A549 (cell line): Measurements from ENCODE around the gene HSPB2. TPM values are rescaled to one million over a fixed set of nuclear protein-coding genes. Genes with fewer than 3 reads are reported as not detected.
A peak's percentile ranks its signal among the peaks of the same experiment; 100 is the strongest.

Source experiments
- ATAC-seq, 2 experiments: fragments of 200-7000 bp in 1 of 2; fragments of >200 bp in 1 of 2; cut with Nextera tagmentation in 1 of 2; cut with Tn5 transposase in 1 of 2; 3 replicates each; pipeline versions ENCODE4 v1.8.0 to v1.9.1; 2018 to 2020; ENCODE audit warnings: mild to moderate bottlenecking in 1 of 2, moderate library complexity in 1 of 2
- CTCF ChIA-PET: fragments of 300-600 bp; sonication (Branson Sonifier 250); formaldehyde crosslinking; extraction: SDS; loops from one replicate; lab custom pipeline; 2021; ENCODE audit warnings: antibody characterized with exemption, inconsistent platforms; lab: Yijun Ruan, JAX
- POLR2A ChIA-PET: fragments of 350-600 bp; formaldehyde crosslinking; extraction: SDS; loops from one replicate; lab custom pipeline; 2021; ENCODE audit warnings: antibody characterized with exemption, inconsistent platforms; lab: Yijun Ruan, JAX
- DNase-seq, 2 experiments: peaks; one replicate each; pipeline versions ENCODE4 v3.0.0 to v3.0.0-alpha.2; 2011 to 2016; ENCODE audit warnings: low read depth in 1 of 2, low spot score in 1 of 2
- FAIRE-seq: peaks from 2 replicates; lab custom pipeline; 2011; peaks lifted over from hg19 to GRCh38; lab: Jason Lieb, UNC
- H3K27ac ChIP-seq, 2 experiments: fragments of >200 bp; sonication (Bioruptor Twin); formaldehyde crosslinking; 3 replicates each; pipeline ENCODE4 v1.5.1; 2016 to 2017
- H3K4me1 ChIP-seq: fragments of >200 bp; sonication (Bioruptor Twin); formaldehyde crosslinking; 3 replicates; pipeline ENCODE4 v1.6.1; 2016
- H3K4me2 ChIP-seq: fragments of >200 bp; sonication (Bioruptor Twin); formaldehyde crosslinking; 3 replicates; pipeline ENCODE4 v1.6.1; 2016
- H3K4me3 ChIP-seq: fragments of >200 bp; sonication (Bioruptor Twin); formaldehyde crosslinking; 3 replicates; pipeline ENCODE4 v1.5.1; 2016
- H3K9me3 ChIP-seq: fragments of >200 bp; sonication (Bioruptor Twin); formaldehyde crosslinking; 3 replicates; pipeline ENCODE4 v1.6.1; 2016
- CBX2 ChIP-seq: fragments of 200-600 bp; sonication (generic); IDR thresholded peaks from 2 replicates; pipeline ENCODE4 v1.6.1; 2016; ENCODE audit warnings: low read depth, mild to moderate bottlenecking, borderline replicate concordance
- CBX8 ChIP-seq: fragments of 200-600 bp; sonication (generic); IDR thresholded peaks from 2 replicates; pipeline ENCODE4 v1.6.1; 2016
- CEBPB ChIP-seq, 2 experiments: fragments of >200 bp in 1 of 2; sonication (Bioruptor Twin) in 1 of 2; formaldehyde crosslinking in 1 of 2; IDR thresholded peaks; 2 replicates each; pipeline ENCODE4 v1.6.1; 2012 to 2016
- EHF ChIP-seq: fragments of 250-450 bp; sonication (Bioruptor Pico); IDR thresholded peaks from 2 replicates; pipeline ENCODE4 v1.5.0; 2020; ENCODE audit warnings: mild to moderate bottlenecking
- ESRRA ChIP-seq: fragments of 150-350 bp; IDR thresholded peaks from 2 replicates; pipeline ENCODE4 v1.6.1; 2014; ENCODE audit warnings: mild to moderate bottlenecking, low read length, borderline replicate concordance
- FOSB ChIP-seq: fragments of 250-450 bp; sonication (Bioruptor Pico); IDR thresholded peaks from 2 replicates; pipeline ENCODE4 v1.5.0; 2020; ENCODE audit warnings: mild to moderate bottlenecking, moderate library complexity
- FOSL2 ChIP-seq, 2 experiments: fragments of 450-650 bp in 1 of 2; fragments of >200 bp in 1 of 2; sonication (Bioruptor Twin) in 1 of 2; formaldehyde crosslinking; IDR thresholded peaks; 2 replicates each; pipeline versions ENCODE4 v1.5.0 to v1.6.1; 2016 to 2020; ENCODE audit warnings: mild to moderate bottlenecking in 1 of 2, moderate library complexity in 1 of 2
- FOXS1 ChIP-seq: fragments of 250-450 bp; sonication (Bioruptor Pico); IDR thresholded peaks from 2 replicates; pipeline ENCODE4 v1.5.0; 2020; ENCODE audit warnings: mild to moderate bottlenecking, moderate library complexity
- HOXB13 ChIP-seq: fragments of 250-450 bp; sonication (Bioruptor Pico); IDR thresholded peaks from 2 replicates; pipeline ENCODE4 v1.5.0; 2020; ENCODE audit warnings: low read depth, mild to moderate bottlenecking, moderate library complexity
- HOXB5 ChIP-seq: fragments of 250-450 bp; sonication (Bioruptor Pico); IDR thresholded peaks from 2 replicates; pipeline ENCODE4 v1.5.0; 2020; ENCODE audit warnings: mild to moderate bottlenecking, moderate library complexity
- JUN ChIP-seq, 2 experiments: fragments of >200 bp; sonication (Bioruptor Twin); formaldehyde crosslinking; IDR thresholded peaks; 2 replicates in 1 of 2; 3 replicates in 1 of 2; pipeline ENCODE4 v1.6.1; 2016 to 2017
- NFE2L2 ChIP-seq: fragments of 150-350 bp; conservative IDR thresholded peaks from 2 replicates; pipeline ENCODE4 v1.6.1; 2014; ENCODE audit warnings: low read length
- NPAS2 ChIP-seq: fragments of 250-450 bp; sonication (Bioruptor Pico); IDR thresholded peaks from 2 replicates; pipeline ENCODE4 v1.8.0; 2022; ENCODE audit warnings: mild to moderate bottlenecking, moderate library complexity, borderline replicate concordance
- NR3C1 ChIP-seq: fragments of >200 bp; sonication (Bioruptor Twin); formaldehyde crosslinking; IDR thresholded peaks from 3 replicates; pipeline ENCODE4 v1.6.1; 2017
- POLR2A ChIP-seq: IDR thresholded peaks from 2 replicates; pipeline ENCODE4 v1.6.1; 2012; ENCODE audit warnings: mild to moderate bottlenecking, low read length
- POLR2AphosphoS2 ChIP-seq: conservative IDR thresholded peaks from 2 replicates; pipeline ENCODE4 v1.6.1; 2012; ENCODE audit warnings: low read length, improper control_type of control experiment, inconsistent platforms
- RAD21 ChIP-seq, 2 experiments: fragments of >200 bp in 1 of 2; sonication (Bioruptor Twin) in 1 of 2; formaldehyde crosslinking in 1 of 2; IDR thresholded peaks in 1 of 2; conservative IDR thresholded peaks in 1 of 2; 2 replicates in 1 of 2; 3 replicates in 1 of 2; pipeline ENCODE4 v1.6.1; 2012 to 2018; ENCODE audit warnings: inconsistent platforms in 1 of 2
- RCOR1 ChIP-seq: fragments of 150-350 bp; IDR thresholded peaks from 2 replicates; pipeline ENCODE4 v1.6.1; 2014; ENCODE audit warnings: antibody characterized with exemption, low read length, low read depth
- RFX5 ChIP-seq: fragments of 450-650 bp; IDR thresholded peaks from 2 replicates; pipeline ENCODE4 v1.7.1; 2014; ENCODE audit warnings: antibody characterized with exemption, mild to moderate bottlenecking, moderate library complexity
- RNF2 ChIP-seq: fragments of 200-600 bp; sonication (generic); IDR thresholded peaks from 2 replicates; pipeline ENCODE4 v1.6.1; 2016; ENCODE audit warnings: low read depth, mild to moderate bottlenecking, antibody characterized with exemption, moderate library complexity, borderline replicate concordance
- SMC3 ChIP-seq: fragments of >200 bp; sonication (Bioruptor Twin); formaldehyde crosslinking; IDR thresholded peaks from 3 replicates; pipeline ENCODE4 v1.6.1; 2018; ENCODE audit warnings: inconsistent platforms
- TFCP2L1 ChIP-seq: fragments of 250-450 bp; sonication (Bioruptor Pico); IDR thresholded peaks from 2 replicates; pipeline ENCODE4 v1.5.0; 2021; ENCODE audit warnings: mild to moderate bottlenecking
- ZNF302 ChIP-seq: fragments of 250-450 bp; sonication (Bioruptor Pico); IDR thresholded peaks from 2 replicates; pipeline ENCODE4 v1.9.0; 2021; ENCODE audit warnings: inconsistent platforms, mild to moderate bottlenecking, moderate library complexity
- WGBS: methylation state at CpG from one replicate; pipeline ENCODE4 v1.1.6; 2017; ENCODE audit errors: missing lambda C conversion rate; 5-methylcytosine and 5-hydroxymethylcytosine counted together
- polyA plus RNA-seq, 4 experiments: library from polyadenylated mRNA; depleted of rRNA in 3 of 4; stranded (reverse); fragments of >200 nt; fragmentation: RNase III in 1 of 4; extraction: RNeasy Plus Mini Kit Qiagen cat#74134 plus additional on column Dnase treatment in 1 of 4; gene quantifications; 2 replicates in 3 of 4; 3 replicates in 1 of 4; pipeline ENCODE4 v1.2.3, GENCODE V29; 2011 to 2017
- TF ChIP-seq, protein P1 (sequence below): fragments of 150-350 bp; IDR thresholded peaks from 2 replicates; pipeline ENCODE4 v1.6.1; 2014; ENCODE audit warnings: low read depth, mild to moderate bottlenecking, low read length
- TF ChIP-seq, protein P2 (sequence below): fragments of 250-450 bp; sonication (Bioruptor Pico); IDR thresholded peaks from 2 replicates; pipeline ENCODE4 v1.5.0; 2020; ENCODE audit warnings: low read depth, mild to moderate bottlenecking, moderate library complexity
- TF ChIP-seq, protein P3 (sequence below): fragments of 250-450 bp; sonication (Bioruptor Pico); IDR thresholded peaks from 2 replicates; pipeline ENCODE4 v1.5.0; 2021; ENCODE audit warnings: mild to moderate bottlenecking, moderate library complexity, borderline replicate concordance
- TF ChIP-seq, protein P4 (sequence below): IDR thresholded peaks from 2 replicates; pipeline ENCODE4 v1.6.1; 2012; ENCODE audit warnings: low read depth, borderline replicate concordance
- TF ChIP-seq, protein P5 (sequence below): fragments of >200 bp; sonication (Bioruptor Twin); formaldehyde crosslinking; IDR thresholded peaks from 3 replicates; pipeline ENCODE4 v1.6.1; 2016

The HSPB2 gene
- polyA plus RNA-seq, 2 of the 4 experiments (the other 2 are of a cell fraction) = not detected

DNA sequence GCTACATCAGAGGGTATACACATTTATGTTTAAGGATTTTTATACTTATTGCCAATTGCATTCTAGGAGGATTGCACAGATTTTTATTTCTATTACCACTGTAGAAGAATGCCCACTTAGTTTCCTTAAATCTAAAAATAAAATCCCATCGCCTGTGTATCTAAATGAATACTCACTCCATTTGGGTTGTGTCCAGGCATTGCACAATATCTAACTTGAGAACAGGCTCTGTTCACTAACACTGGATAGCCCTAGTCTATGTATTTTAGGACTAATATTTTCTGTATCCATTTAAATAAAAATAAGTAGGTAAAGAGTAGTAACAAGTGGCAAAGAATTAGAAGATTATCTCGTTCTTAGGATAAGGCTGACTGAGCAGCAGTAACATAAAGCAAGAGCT, 10.3 kb downstream of the HSPB2 start:
- no peak for TF ChIP-seq NPAS2 (CRISPR knock-in tag)
- peak; percentile 88 to 93 for TF ChIP-seq CEBPB (IDR thresholded peaks at IDR 0.05)
- Histone ChIP-seq H3K27ac (peak overlapping the region; percentile 73 to 92), H3K4me1 (peaks cover 44% of the 10 kb centered on the region), H3K9me3 (no peaks in the 10 kb centered on the region), H3K4me3 (no peak overlapping the region), H3K4me2 (peak overlapping the region; percentile 66)
- DNase-seq (no peak), FAIRE-seq (no peak), ATAC-seq (no peak)
- 3% methylated on average over 2 of the region's 2 CpGs for WGBS
- ChIA-PET CTCF (no interaction called here), POLR2A (no interaction called here)

DNA sequence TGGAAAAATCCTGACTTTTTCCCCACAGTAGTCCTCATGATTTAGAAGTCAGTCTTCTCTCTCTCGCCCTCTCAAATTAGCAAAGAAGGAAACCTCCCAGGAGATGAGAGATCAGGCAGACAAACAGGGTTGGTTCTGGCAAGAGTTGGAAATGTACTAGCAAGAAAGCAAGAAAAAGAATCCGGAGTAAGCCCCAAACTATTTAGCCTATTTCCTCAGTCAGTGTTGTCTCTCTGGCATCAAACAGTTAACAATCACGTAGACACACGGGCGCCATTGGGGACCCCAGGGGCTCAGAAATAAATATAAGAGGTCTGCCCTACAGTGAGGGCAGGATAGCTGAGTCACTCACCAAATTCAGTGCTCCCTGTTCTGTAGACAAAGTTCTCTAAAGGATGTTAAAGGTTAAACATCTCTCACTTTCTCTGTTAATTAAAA, 10.8 kb downstream of the HSPB2 start:
- H3K4me1 ChIP-seq = peaks cover 44% of the 10 kb centered on the region
- CTCF ChIA-PET = no interaction called here
- peak overlapping the region; percentile 73 to 92 for H3K27ac ChIP-seq
- WGBS = 12% methylated on average over 5 of the region's 5 CpGs
- peak overlapping the region; percentile 66 for H3K4me2 ChIP-seq
- H3K4me3 ChIP-seq = no peak overlapping the region
- POLR2A ChIA-PET = no interaction called here
- TF ChIP-seq, protein P1, sequence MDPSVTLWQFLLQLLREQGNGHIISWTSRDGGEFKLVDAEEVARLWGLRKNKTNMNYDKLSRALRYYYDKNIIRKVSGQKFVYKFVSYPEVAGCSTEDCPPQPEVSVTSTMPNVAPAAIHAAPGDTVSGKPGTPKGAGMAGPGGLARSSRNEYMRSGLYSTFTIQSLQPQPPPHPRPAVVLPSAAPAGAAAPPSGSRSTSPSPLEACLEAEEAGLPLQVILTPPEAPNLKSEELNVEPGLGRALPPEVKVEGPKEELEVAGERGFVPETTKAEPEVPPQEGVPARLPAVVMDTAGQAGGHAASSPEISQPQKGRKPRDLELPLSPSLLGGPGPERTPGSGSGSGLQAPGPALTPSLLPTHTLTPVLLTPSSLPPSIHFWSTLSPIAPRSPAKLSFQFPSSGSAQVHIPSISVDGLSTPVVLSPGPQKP = no peak
- TF ChIP-seq POLR2AphosphoS2 = no peak
- TF ChIP-seq, protein P2, sequence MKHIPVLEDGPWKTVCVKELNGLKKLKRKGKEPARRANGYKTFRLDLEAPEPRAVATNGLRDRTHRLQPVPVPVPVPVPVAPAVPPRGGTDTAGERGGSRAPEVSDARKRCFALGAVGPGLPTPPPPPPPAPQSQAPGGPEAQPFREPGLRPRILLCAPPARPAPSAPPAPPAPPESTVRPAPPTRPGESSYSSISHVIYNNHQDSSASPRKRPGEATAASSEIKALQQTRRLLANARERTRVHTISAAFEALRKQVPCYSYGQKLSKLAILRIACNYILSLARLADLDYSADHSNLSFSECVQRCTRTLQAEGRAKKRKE (CRISPR knock-in tag) = no peak
- no peak for TF ChIP-seq POLR2A
- TF ChIP-seq ZNF302 = no peak
- TF ChIP-seq FOSB (CRISPR knock-in tag) = no peak
- TF ChIP-seq CEBPB (IDR thresholded peaks at IDR 0.05) = no peak
- TF ChIP-seq RFX5 = no peak
- TF ChIP-seq FOSL2 (IDR thresholded peaks at IDR 0.05) = no peak
- no peak for TF ChIP-seq FOSL2 (CRISPR knock-in tag; IDR thresholded peaks at IDR 0.05)
- no peak for TF ChIP-seq CBX8
- no peak for TF ChIP-seq TFCP2L1 (CRISPR knock-in tag)
- TF ChIP-seq, protein P3, sequence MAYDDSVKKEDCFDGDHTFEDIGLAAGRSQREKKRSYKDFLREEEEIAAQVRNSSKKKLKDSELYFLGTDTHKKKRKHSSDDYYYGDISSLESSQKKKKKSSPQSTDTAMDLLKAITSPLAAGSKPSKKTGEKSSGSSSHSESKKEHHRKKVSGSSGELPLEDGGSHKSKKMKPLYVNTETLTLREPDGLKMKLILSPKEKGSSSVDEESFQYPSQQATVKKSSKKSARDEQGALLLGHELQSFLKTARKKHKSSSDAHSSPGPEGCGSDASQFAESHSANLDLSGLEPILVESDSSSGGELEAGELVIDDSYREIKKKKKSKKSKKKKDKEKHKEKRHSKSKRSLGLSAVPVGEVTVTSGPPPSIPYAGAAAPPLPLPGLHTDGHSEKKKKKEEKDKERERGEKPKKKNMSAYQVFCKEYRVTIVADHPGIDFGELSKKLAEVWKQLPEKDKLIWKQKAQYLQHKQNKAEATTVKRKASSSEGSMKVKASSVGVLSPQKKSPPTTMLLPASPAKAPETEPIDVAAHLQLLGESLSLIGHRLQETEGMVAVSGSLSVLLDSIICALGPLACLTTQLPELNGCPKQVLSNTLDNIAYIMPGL (CRISPR knock-in tag) = no peak
- no peak for TF ChIP-seq RNF2
- TF ChIP-seq HOXB5 (CRISPR knock-in tag) = no peak
- TF ChIP-seq, all 56 proteins: peak for 0
- DNase-seq = no peak
- no peak for FAIRE-seq
- no peak for ATAC-seq
- no peaks in the 10 kb centered on the region for H3K9me3 ChIP-seq

DNA sequence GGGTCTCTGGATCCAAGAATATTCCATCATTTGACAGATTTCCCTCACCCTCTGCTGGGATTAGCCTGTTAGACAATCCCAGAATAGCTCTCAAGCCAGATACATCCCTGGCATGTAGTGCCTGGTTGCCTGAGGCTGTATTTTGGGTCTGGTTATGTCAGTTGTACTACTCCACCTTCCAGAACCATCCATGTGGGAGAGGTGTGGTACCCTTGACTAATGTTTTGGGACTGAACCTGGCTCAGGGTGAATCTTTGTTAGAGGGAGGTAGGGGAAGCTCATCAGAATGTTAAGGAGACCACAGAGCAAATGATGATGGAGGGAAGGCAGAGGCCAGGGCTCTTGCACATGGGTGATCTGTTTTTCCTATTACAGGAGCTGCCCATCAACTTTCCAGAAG, 11.4 kb downstream of the HSPB2 start:
- Histone ChIP-seq H3K9me3 (no peaks in the 10 kb centered on the region), H3K4me2 (peak overlapping the region; percentile 66), H3K27ac (peak overlapping the region; percentile 73 to 92), H3K4me3 (no peak overlapping the region), H3K4me1 (peaks cover 44% of the 10 kb centered on the region)
- TF ChIP-seq CBX8 (no peak), FOSB (CRISPR knock-in tag) (no peak), JUN (IDR thresholded peaks at IDR 0.05) (no peak), POLR2AphosphoS2 (no peak), ESRRA (no peak), NR3C1 (no peak), RCOR1 (no peak), NFE2L2 (no peak), SMC3 (no peak), CBX2 (no peak), EHF (CRISPR knock-in tag) (no peak), RAD21 (conservative IDR thresholded peaks at IDR 0.05 in 1 of 2, IDR thresholded peaks at IDR 0.05 in 1 of 2) (no peak), ZNF302 (no peak), FOXS1 (CRISPR knock-in tag) (no peak), HOXB5 (CRISPR knock-in tag) (no peak), HOXB13 (CRISPR knock-in tag) (no peak)
- TF ChIP-seq, protein P1 = no peak
- TF ChIP-seq, protein P4, sequence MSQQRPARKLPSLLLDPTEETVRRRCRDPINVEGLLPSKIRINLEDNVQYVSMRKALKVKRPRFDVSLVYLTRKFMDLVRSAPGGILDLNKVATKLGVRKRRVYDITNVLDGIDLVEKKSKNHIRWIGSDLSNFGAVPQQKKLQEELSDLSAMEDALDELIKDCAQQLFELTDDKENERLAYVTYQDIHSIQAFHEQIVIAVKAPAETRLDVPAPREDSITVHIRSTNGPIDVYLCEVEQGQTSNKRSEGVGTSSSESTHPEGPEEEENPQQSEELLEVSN = no peak
- TF ChIP-seq, protein P5, sequence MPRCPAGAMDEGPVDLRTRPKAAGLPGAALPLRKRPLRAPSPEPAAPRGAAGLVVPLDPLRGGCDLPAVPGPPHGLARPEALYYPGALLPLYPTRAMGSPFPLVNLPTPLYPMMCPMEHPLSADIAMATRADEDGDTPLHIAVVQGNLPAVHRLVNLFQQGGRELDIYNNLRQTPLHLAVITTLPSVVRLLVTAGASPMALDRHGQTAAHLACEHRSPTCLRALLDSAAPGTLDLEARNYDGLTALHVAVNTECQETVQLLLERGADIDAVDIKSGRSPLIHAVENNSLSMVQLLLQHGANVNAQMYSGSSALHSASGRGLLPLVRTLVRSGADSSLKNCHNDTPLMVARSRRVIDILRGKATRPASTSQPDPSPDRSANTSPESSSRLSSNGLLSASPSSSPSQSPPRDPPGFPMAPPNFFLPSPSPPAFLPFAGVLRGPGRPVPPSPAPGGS = no peak
- DNase-seq = no peak
- ATAC-seq = no peak
- no peak for FAIRE-seq
- CTCF ChIA-PET = interaction anchor here (0.9 kb wide), 1 partner anchor 10 kb away, joined by 6 read pairs; no protein-coding TSS in a partner anchor
- POLR2A ChIA-PET = no interaction called here
